ENCODE measurements around the gene PHLDB2.
A peak's percentile ranks its signal among the peaks of the same experiment; 100 is the strongest.

The PHLDB2 gene

GRCh38 chr3:111851511-111851954 is 7.5 kb upstream of the PHLDB2 start:
- DNase-seq = no peak

GRCh38 chr3:111852540-111852939 is 6.5 kb upstream of the PHLDB2 start:
- DNase-seq = no peak

- DNase-seq = no peak
Observed at GRCh38 chr3:111853068-111853467, 6.0 kb upstream of the PHLDB2 start.

GRCh38 chr3:111854990-111855389 is 4.1 kb upstream of the PHLDB2 start:
- no peak for DNase-seq

GRCh38 chr3:111856501-111856900 is 2.6 kb upstream of the PHLDB2 start:
- no peak for DNase-seq

- DNase-seq = no peak
Observed at GRCh38 chr3:111857474-111857873, 1.6 kb upstream of the PHLDB2 start.

- no peak for DNase-seq
Observed at GRCh38 chr3:111858642-111859041, 423 bp upstream of the PHLDB2 start.

- DNase-seq = peak; percentile 73
Observed at GRCh38 chr3:111859974-111860859, 1.2 kb downstream of the PHLDB2 start.

- DNase-seq = no peak
Observed at GRCh38 chr3:111861391-111861790, 2.3 kb downstream of the PHLDB2 start.

GRCh38 chr3:111862415-111862814 is 3.4 kb downstream of the PHLDB2 start:
- no peak for DNase-seq

- DNase-seq = no peak
Observed at GRCh38 chr3:111862974-111863373, 3.9 kb downstream of the PHLDB2 start.

GRCh38 chr3:111863942-111864694 is 5.1 kb downstream of the PHLDB2 start:
- no peak for DNase-seq

- no peak for DNase-seq
Observed at GRCh38 chr3:111864821-111865656, 6.0 kb downstream of the PHLDB2 start.

GRCh38 chr3:111867889-111868426 is 8.9 kb downstream of the PHLDB2 start:
- DNase-seq = no peak

GRCh38 chr3:111870620-111871019 is 11.6 kb downstream of the PHLDB2 start:
- no peak for DNase-seq

GRCh38 chr3:111871809-111872623 is 13.0 kb downstream of the PHLDB2 start:
- no peak for DNase-seq

- no peak for DNase-seq
Observed at GRCh38 chr3:111872979-111873378, 13.9 kb downstream of the PHLDB2 start.

GRCh38 chr3:111874177-111874820 is 15.2 kb downstream of the PHLDB2 start:
- DNase-seq = no peak

GRCh38 chr3:111881480-111881879 is 22.4 kb downstream of the PHLDB2 start:
- DNase-seq = no peak

GRCh38 chr3:111882194-111882593 is 23.1 kb downstream of the PHLDB2 start:
- no peak for DNase-seq

GRCh38 chr3:111882799-111883198 is 23.7 kb downstream of the PHLDB2 start:
- DNase-seq = no peak
